Measurements from ENCODE around the gene CCDC146. TPM values are rescaled to one million over a fixed set of nuclear protein-coding genes. Genes with fewer than 3 reads are reported as not detected.

CCDC146 gene
- total and polyA plus RNA-seq, 10 of the 15 experiments (the other 5 are each of a cell fraction or from before 2014, with no cell fraction given): 0.28 to 5.3 (median 1.3) TPM

DNA sequence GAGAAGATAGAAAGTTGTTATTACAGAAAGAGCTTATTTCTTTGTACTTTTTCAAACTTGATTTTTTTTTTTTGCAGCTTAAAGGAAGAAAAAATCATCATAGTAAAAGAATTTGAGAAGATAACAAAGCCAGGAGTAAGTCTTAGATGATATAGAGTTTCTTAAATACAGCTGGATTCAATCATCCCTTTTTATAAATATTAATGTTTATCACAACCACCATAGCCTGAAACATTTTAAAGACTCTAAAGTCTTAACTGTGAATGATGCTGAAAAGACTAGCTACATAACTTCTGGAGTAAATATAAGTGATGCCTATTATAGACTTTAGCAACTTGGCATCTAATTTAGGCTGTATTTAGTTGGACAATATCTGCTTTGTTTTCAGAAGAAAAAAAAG is 132.0 kb downstream of the CCDC146 start:
- H2AFZ ChIP-seq (ENCODE audit: control insufficient read depth, low read depth, low read length): no peak overlapping the region
- DNase-seq (ENCODE audit: low read depth, low spot score) (no peak), ATAC-seq (no peak), FAIRE-seq (no peak)
- no peaks in the 10 kb centered on the region for H3K4me1 ChIP-seq (ENCODE audit: control insufficient read depth, insufficient read depth, low read length)
- ChIA-PET RAD21 (ENCODE audit: unreplicated experiment) (interaction anchor here (1.0 to 1.3 kb wide), 2 partner anchors 28 to 77 kb away, joined by 3 to 4 read pairs; no protein-coding TSS in a partner anchor), CTCF (interaction anchor here (2.0 to 4.5 kb wide), 4 partner anchors 8 to 78 kb away, joined by 9 to 27 read pairs (median 12); no protein-coding TSS in a partner anchor), POLR2A (interaction anchor here (0.5 kb wide), 2 partner anchors 51 to 78 kb away, joined by 3 to 5 read pairs; no protein-coding TSS in a partner anchor), SMC1A (ENCODE audit: uncharacterized antibody, unreplicated experiment) (interaction anchor here (1.0 to 3.2 kb wide), 12 partner anchors 8 to 79 kb away, joined by 3 to 16 read pairs (median 4); no protein-coding TSS in a partner anchor)
- no TSS peak for BruUV-seq (replicated peaks)
- no peaks in the 10 kb centered on the region for H3K27me3 ChIP-seq (replicated peaks in 1 of 2; ENCODE audit: control insufficient read depth in 2 of 2, insufficient read depth in 2 of 2, low read length in 1 of 2)
- TF ChIP-seq RELA (IDR thresholded peaks at IDR 0.05; ENCODE audit: borderline replicate concordance, partially characterized antibody): no peak
- no peak for TF ChIP-seq POLR2AphosphoS5 (IDR thresholded peaks at IDR 0.05; ENCODE audit: low read length)
- TF ChIP-seq SIX5 (IDR thresholded peaks at IDR 0.05; ENCODE audit: low read depth, low read length, severe bottlenecking): no peak
- TF ChIP-seq POU2F2 (IDR thresholded peaks at IDR 0.05; ENCODE audit: borderline replicate concordance, low read depth, low read length): no peak
- TF ChIP-seq NBN (IDR thresholded peaks at IDR 0.05): no peak
- TF ChIP-seq ZNF384 (IDR thresholded peaks at IDR 0.05; ENCODE audit: borderline replicate concordance, low read depth, low read length): no peak
- no peak for TF ChIP-seq NR2F1 (conservative IDR thresholded peaks at IDR 0.05)
- no peak for TF ChIP-seq PML (IDR thresholded peaks at IDR 0.05; ENCODE audit: low read length)
- no peak for TF ChIP-seq E2F8 (IDR thresholded peaks at IDR 0.05; ENCODE audit: low read depth, partially characterized antibody)
- no peak for TF ChIP-seq SREBF1 (IDR thresholded peaks at IDR 0.05; ENCODE audit: low read length)
- TF ChIP-seq MTA3 (IDR thresholded peaks at IDR 0.05; ENCODE audit: borderline replicate concordance, low read length): no peak
- no peak for TF ChIP-seq CHD2 (IDR thresholded peaks at IDR 0.05; ENCODE audit: borderline replicate concordance, low read depth, low read length)
- TF ChIP-seq, protein P1, sequence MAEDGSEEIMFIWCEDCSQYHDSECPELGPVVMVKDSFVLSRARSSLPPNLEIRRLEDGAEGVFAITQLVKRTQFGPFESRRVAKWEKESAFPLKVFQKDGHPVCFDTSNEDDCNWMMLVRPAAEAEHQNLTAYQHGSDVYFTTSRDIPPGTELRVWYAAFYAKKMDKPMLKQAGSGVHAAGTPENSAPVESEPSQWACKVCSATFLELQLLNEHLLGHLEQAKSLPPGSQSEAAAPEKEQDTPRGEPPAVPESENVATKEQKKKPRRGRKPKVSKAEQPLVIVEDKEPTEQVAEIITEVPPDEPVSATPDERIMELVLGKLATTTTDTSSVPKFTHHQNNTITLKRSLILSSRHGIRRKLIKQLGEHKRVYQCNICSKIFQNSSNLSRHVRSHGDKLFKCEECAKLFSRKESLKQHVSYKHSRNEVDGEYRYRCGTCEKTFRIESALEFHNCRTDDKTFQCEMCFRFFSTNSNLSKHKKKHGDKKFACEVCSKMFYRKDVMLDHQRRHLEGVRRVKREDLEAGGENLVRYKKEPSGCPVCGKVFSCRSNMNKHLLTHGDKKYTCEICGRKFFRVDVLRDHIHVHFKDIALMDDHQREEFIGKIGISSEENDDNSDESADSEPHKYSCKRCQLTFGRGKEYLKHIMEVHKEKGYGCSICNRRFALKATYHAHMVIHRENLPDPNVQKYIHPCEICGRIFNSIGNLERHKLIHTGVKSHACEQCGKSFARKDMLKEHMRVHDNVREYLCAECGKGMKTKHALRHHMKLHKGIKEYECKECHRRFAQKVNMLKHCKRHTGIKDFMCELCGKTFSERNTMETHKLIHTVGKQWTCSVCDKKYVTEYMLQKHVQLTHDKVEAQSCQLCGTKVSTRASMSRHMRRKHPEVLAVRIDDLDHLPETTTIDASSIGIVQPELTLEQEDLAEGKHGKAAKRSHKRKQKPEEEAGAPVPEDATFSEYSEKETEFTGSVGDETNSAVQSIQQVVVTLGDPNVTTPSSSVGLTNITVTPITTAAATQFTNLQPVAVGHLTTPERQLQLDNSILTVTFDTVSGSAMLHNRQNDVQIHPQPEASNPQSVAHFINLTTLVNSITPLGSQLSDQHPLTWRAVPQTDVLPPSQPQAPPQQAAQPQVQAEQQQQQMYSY (CRISPR knock-in tag; IDR thresholded peaks at IDR 0.05): no peak
- in situ Hi-C loops (cut with MboI): no loop called here
- no peaks in the 10 kb centered on the region for H4K20me1 ChIP-seq (ENCODE audit: control insufficient read depth, insufficient read depth)
- no peaks in the 10 kb centered on the region for H3K79me2 ChIP-seq (ENCODE audit: control insufficient read depth, insufficient read depth, low read length)
- H3K27ac ChIP-seq (ENCODE audit: control insufficient read depth, insufficient read depth): no peak overlapping the region
- H3K4me2 ChIP-seq (ENCODE audit: control insufficient read depth, insufficient read depth): no peak overlapping the region
- intact Hi-C loops (cut with micrococcal nuclease; ENCODE audit: unreplicated experiment): no loop called here
- no peak overlapping the region for H3K4me3 ChIP-seq
- no peaks in the 10 kb centered on the region for H3K36me3 ChIP-seq (ENCODE audit: control insufficient read depth in 2 of 2, insufficient read depth in 2 of 2, low read length in 1 of 2)
- H3K9ac ChIP-seq (ENCODE audit: control insufficient read depth, insufficient read depth, low read length): no peak overlapping the region
- H3K9me3 ChIP-seq (replicated peaks; ENCODE audit: control insufficient read depth, insufficient read depth, low read length): no peaks in the 10 kb centered on the region

Measured in GM12878 (cell line).